Measurements from ENCODE around the gene TXNRD1. TPM values are rescaled to one million over a fixed set of nuclear protein-coding genes. Genes with fewer than 3 reads are reported as not detected.

Gene TXNRD1
- total and polyA plus RNA-seq, 2 of the 8 experiments (the other 6 are each of a cell fraction or from before 2014, with no cell fraction given) = 56.8 to 127 TPM

DNA sequence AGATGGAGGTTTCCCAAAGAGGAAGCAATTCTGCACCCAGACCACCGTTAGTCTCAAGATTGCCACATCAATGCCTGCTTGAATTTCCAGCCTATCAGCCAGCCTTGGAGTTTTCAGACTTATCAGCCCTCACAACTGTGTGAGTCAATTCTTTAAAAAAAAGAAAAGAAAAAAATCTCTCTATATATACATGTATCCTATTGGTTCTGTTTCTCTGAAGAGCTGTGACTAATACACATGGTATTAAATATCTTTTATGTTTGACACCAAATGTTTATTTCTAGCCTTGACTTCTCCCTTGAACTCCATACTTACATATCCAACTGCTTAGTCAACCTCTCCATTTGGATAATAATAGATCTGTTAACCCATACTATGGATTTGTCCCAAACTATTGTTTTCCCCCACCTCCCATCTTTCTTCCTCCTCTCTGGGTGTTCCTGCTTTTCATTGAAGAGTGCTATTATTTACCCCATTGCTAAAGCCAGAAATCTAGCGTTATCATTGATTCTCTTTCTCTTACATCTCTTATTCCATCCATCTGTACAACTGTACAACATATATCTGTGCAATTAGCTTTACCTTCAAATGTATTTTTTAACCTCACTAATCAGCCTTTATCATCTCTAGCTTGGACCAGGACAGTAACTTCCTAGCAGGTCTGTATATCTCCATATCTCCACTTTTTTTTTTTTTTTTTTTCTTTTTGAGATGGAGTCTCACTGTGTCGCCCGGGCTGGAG lies 65.3 kb downstream of the TXNRD1 start:
- POLR2A ChIA-PET (ENCODE audit: partially characterized antibody) = interaction anchor here (8.0 kb wide), 1 partner anchor 6 kb away, joined by 61 read pairs; no protein-coding TSS in a partner anchor
- WGBS, 2 experiments (ENCODE audit: extremely low coverage in 1 of 2, insufficient coverage in 1 of 2, insufficient read length in 1 of 2, insufficient replicate concordance in 2 of 2, low coverage in 1 of 2, low lambda C conversion rate in 2 of 2, missing lambda C conversion rate in 1 of 2) = 83% methylated on average over 2 of the region's 4 CpGs; no CpG with 5 or more reads in 1 of the 2 experiments
- no peak for FAIRE-seq
- TF ChIP-seq GTF2F1 (IDR thresholded peaks at IDR 0.05; ENCODE audit: borderline replicate concordance, low read depth, low read length) = no peak
- TF ChIP-seq POU5F1 (IDR thresholded peaks at IDR 0.05; ENCODE audit: low read depth, low read length) = no peak
- no peak for TF ChIP-seq SP1 (IDR thresholded peaks at IDR 0.05; ENCODE audit: low read depth, low read length)
- no peak for TF ChIP-seq CBX8 (IDR thresholded peaks at IDR 0.05; ENCODE audit: borderline replicate concordance, low read depth, low read length)

More for the DNA sequence above, 65.3 kb downstream of the TXNRD1 start:
- H3K4me2 ChIP-seq (ENCODE audit: insufficient read depth in 1 of 2, low read depth in 2 of 2, low read length in 2 of 2) = no peak overlapping the region
- H3K4ac ChIP-seq (replicated peaks; ENCODE audit: insufficient read length, low read depth, low read length) = no peak overlapping the region
- no peaks in the 10 kb centered on the region for H4K20me1 ChIP-seq (replicated peaks in 1 of 2; ENCODE audit: control insufficient read depth in 1 of 2, insufficient read depth in 2 of 2, low read length in 2 of 2)
- no peak overlapping the region for H4K5ac ChIP-seq (ENCODE audit: insufficient read length, low read depth, low read length)
- no peak overlapping the region for H2BK15ac ChIP-seq (ENCODE audit: low read length)
- no peaks in the 10 kb centered on the region for H3K27me3 ChIP-seq (replicated peaks in 1 of 4; ENCODE audit: control insufficient read depth in 3 of 4, extremely low read depth in 1 of 4, insufficient read depth in 3 of 4, low read length in 3 of 4)
- no peak overlapping the region for H3K14ac ChIP-seq (ENCODE audit: insufficient read length)
- H2BK5ac ChIP-seq (ENCODE audit: low read depth, low read length) = no peak overlapping the region
- no peak overlapping the region for H3K23ac ChIP-seq (ENCODE audit: insufficient read length)
- H3K4me3 ChIP-seq (ENCODE audit: extremely low read depth in 1 of 4, insufficient read depth in 2 of 4, low read depth in 3 of 4, low read length in 4 of 4) = no peak overlapping the region
- no peak overlapping the region for H3K9ac ChIP-seq (replicated peaks in 1 of 4; ENCODE audit: extremely low read depth in 1 of 4, low read depth in 3 of 4, low read length in 3 of 4)
- no peaks in the 10 kb centered on the region for H3K79me2 ChIP-seq (ENCODE audit: control insufficient read depth in 1 of 2, insufficient read depth in 2 of 2, low read length in 2 of 2)
- H2AK5ac ChIP-seq (ENCODE audit: low read depth, low read length) = no peak overlapping the region
- H3K4me1 ChIP-seq (replicated peaks in 1 of 4; ENCODE audit: control insufficient read depth in 3 of 4, insufficient read depth in 4 of 4, low read length in 3 of 4) = peaks cover 0 to 3% (median under 1%) of the 10 kb centered on the region in 4 experiments; a peak in 3 of 7 replicates
- H3K27ac ChIP-seq (ENCODE audit: low read depth, low read length) = no peak overlapping the region
- H3K56ac ChIP-seq (replicated peaks; ENCODE audit: insufficient read length, low read depth, low read length) = no peak overlapping the region
- no peak overlapping the region for H2AFZ ChIP-seq (ENCODE audit: low read length)
- H4K91ac ChIP-seq (replicated peaks; ENCODE audit: insufficient read length, low read length) = no peak overlapping the region
- H3K9me3 ChIP-seq (ENCODE audit: insufficient read depth in 2 of 2, low read depth in 1 of 2, low read length in 1 of 2) = no peaks in the 10 kb centered on the region
- CTCF ChIA-PET (ENCODE audit: partially characterized antibody) = interaction anchor here (1.9 kb wide), 1 partner anchor 14 kb away, joined by 6 read pairs; no protein-coding TSS in a partner anchor
- no peak overlapping the region for H4K8ac ChIP-seq (ENCODE audit: extremely low read depth, insufficient read depth, low read length)
- no peak overlapping the region for H2BK20ac ChIP-seq (ENCODE audit: low read length)
- no peaks in the 10 kb centered on the region for H3K23me2 ChIP-seq (ENCODE audit: low read depth, low read length)
- H3K18ac ChIP-seq (ENCODE audit: extremely low read depth, low read length) = no peak overlapping the region
- H2BK12ac ChIP-seq (ENCODE audit: low read depth, low read length) = no peak overlapping the region
- H3K36me3 ChIP-seq (ENCODE audit: control insufficient read depth in 2 of 4, insufficient read depth in 4 of 4, low read length in 3 of 4) = no peaks in the 10 kb centered on the region
- no peaks in the 10 kb centered on the region for H3K79me1 ChIP-seq (ENCODE audit: low read depth, low read length)
- no peak for DNase-seq (ENCODE audit: low read depth in 1 of 2, low spot score in 2 of 2)
- H2BK120ac ChIP-seq (replicated peaks; ENCODE audit: low read depth, low read length) = no peak overlapping the region

Measured in H1 (cell line).